Aorta (tissue), 5 donors: ENCODE data around the gene MBP. TPM values are rescaled to one million over a fixed set of nuclear protein-coding genes. Genes with fewer than 3 reads are reported as not detected.
A peak's percentile ranks its signal among the peaks of the same experiment; 100 is the strongest.

ENCODE experiments used
- ATAC-seq: fragments of 200-7000 bp; cut with Tn5 transposase; one replicate; pipeline ENCODE4 v1.9.1; 2022; ENCODE audit warnings: moderate library complexity; ENCODE audit not compliant: low FRiP score
- DNase-seq, 2 donors: peaks; one replicate each; pipeline ENCODE4 v3.0.0-alpha.2; 2020
- H3K27ac ChIP-seq, 2 donors: one replicate each; pipeline ENCODE4 v1.5.1; 2013; ENCODE audit warnings: low read length in 2 of 2, mild to moderate bottlenecking in 2 of 2, moderate library complexity in 2 of 2, control low read depth in 1 of 2, inconsistent platforms in 1 of 2, low read depth in 1 of 2
- H3K27me3 ChIP-seq, 2 donors: one replicate each; pipeline ENCODE4 v1.6.1; 2013; ENCODE audit warnings: control low read depth in 1 of 2, low read length in 1 of 2, mild to moderate bottlenecking in 1 of 2, moderate library complexity in 1 of 2; ENCODE audit not compliant: insufficient read depth in 2 of 2, control insufficient read depth in 1 of 2
- H3K36me3 ChIP-seq, 2 donors: one replicate each; pipeline ENCODE4 v1.6.1; 2013; ENCODE audit warnings: control low read depth in 1 of 2, low read length in 1 of 2, mild to moderate bottlenecking in 1 of 2; ENCODE audit not compliant: insufficient read depth in 2 of 2, control insufficient read depth in 1 of 2
- H3K4me1 ChIP-seq, 2 donors: one replicate each; pipeline ENCODE4 v1.6.1; 2013; ENCODE audit warnings: low read length in 2 of 2, control low read depth in 1 of 2, mild to moderate bottlenecking in 1 of 2, moderate library complexity in 1 of 2; ENCODE audit not compliant: insufficient read depth in 2 of 2, control insufficient read depth in 1 of 2
- H3K4me3 ChIP-seq, 2 donors: one replicate each; pipeline ENCODE4 v1.5.1; 2013; ENCODE audit warnings: low read length in 2 of 2, control low read depth in 1 of 2, mild to moderate bottlenecking in 1 of 2
- H3K9me3 ChIP-seq: one replicate; pipeline ENCODE4 v1.6.1; 2013; ENCODE audit warnings: mild to moderate bottlenecking, low read length; ENCODE audit not compliant: control insufficient read depth
- WGBS, 2 donors: extraction: QIAGEN DNeasy Blood & Tissue Kit; methylation state at CpG; one replicate each; pipeline ENCODE4 v1.1.7; 2013; 5-methylcytosine and 5-hydroxymethylcytosine counted together
- intact Hi-C, 2 donors: fragments of 100-400 bp; cut with DNase I; formaldehyde crosslinking; loops; one replicate each; pipeline versions ENCODE4 v1.14.2 to v1.15.0; 2022
- polyA plus RNA-seq, 2 donors: library from polyadenylated mRNA; stranded (reverse); fragments of 200-250 nt; gene quantifications; one replicate each; pipeline ENCODE4 v1.2.3, GENCODE V29; 2013
- total RNA-seq, 2 donors: library from RNA; stranded (reverse); fragmentation: NEBNext Ultra II Directional; extraction: Animal tissue kit (Norgen Biotek cat#: 25700); gene quantifications; one replicate each; pipeline ENCODE4 v1.2.1, GENCODE V29; 2021
- donor health status: healthy with polysubstance abuse.
- donor health status: Bipolar disorder and iron deficiency.
- donor health status: DM: no; HTN: no; CAD: no.
- donor health status: DM: no; HTN: no; CAD: no.
- donor health status: DM: yes; HTN: yes; CAD: no.

The MBP gene
- total and polyA plus RNA-seq, 4 donors: 9.1 to 62.7 (median 26.6) TPM

DNA sequence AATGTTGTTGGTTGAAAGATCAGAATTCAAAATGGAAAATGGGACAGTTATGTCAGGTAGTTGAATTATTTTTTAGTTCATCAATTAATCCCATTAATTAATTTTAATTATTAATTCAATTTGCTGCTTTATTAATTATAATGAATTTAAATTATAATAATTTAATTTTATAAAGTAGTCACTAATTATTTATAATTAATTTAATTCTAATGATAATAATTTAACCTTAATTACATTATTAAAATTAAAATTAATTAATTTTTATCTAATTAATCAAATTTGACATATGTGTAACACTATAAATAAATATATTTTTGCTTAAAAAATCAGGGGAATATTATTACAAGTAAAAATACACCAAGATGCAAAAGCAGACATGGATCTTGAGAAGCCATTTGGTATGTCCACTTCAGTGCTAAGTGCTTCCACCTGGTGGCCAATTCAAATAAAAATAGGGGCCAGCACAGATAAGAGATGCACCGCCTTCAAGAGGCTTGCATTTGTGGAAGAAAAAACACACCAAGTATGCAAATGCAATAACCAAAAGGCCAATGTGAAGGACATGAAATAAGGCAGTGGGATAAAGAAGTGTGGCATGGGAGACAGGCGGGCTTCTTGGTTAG is 73.2 kb downstream of the MBP start:
- Histone ChIP-seq H3K27me3 (no peaks in the 10 kb centered on the region), H3K36me3 (peaks cover 0 to 2% of the 10 kb centered on the region in 2 donors), H3K4me3 (no peak overlapping the region), H3K9me3 (no peaks in the 10 kb centered on the region), H3K4me1 (no peaks in the 10 kb centered on the region), H3K27ac (no peak overlapping the region)
- intact Hi-C loops: loop anchor here in 1 of 2 donors (5.0 kb wide), 1 partner anchor 148 kb away; no protein-coding TSS in a partner anchor
- no peak for ATAC-seq
- 91 to 96% methylated on average over 2 of the region's 2 CpGs for WGBS, 2 donors
- no peak for DNase-seq

GRCh38 chr18:77058290-77058835 is 74.2 kb downstream of the MBP start:
- no peak overlapping the region for H3K27ac ChIP-seq
- WGBS, 2 donors: 19 to 33% methylated on average over 25 to 32 of the region's 32 CpGs
- ATAC-seq (peak; percentile 32), DNase-seq (peak; percentile 72 to 92)
- no peaks in the 10 kb centered on the region for H3K27me3 ChIP-seq
- no peaks in the 10 kb centered on the region for H3K4me1 ChIP-seq
- H3K4me3 ChIP-seq: no peak overlapping the region
- peaks cover 0 to 2% of the 10 kb centered on the region in 2 donors for H3K36me3 ChIP-seq
- H3K9me3 ChIP-seq: no peaks in the 10 kb centered on the region
- intact Hi-C loops: loop anchor here in 1 of 2 donors (5.0 kb wide), 1 partner anchor 149 kb away; no protein-coding TSS in a partner anchor

DNA sequence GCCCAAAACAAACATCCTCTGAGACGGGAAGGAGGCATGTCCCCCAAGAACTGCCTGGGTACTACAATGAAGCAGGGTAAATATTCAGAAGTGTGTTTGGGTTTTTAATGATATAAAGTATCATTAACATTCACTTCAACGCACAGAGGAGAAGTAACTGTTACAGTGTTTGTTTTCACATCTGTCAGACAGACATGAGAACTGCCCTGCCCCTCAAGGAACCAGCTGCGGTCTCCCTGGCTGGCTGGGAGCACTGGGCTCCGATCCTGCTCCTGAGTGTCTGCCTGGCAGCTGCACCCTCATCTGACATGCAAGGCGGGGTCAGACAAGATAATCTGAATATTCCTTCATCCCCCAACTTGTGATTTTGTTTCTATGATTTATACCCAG is 75.6 kb downstream of the MBP start:
- Histone ChIP-seq H3K36me3 (peaks cover 0 to 2% of the 10 kb centered on the region in 2 donors), H3K27me3 (no peaks in the 10 kb centered on the region), H3K4me1 (no peaks in the 10 kb centered on the region), H3K27ac (no peak overlapping the region), H3K4me3 (no peak overlapping the region), H3K9me3 (no peaks in the 10 kb centered on the region)
- intact Hi-C loops: loop anchor here in 1 of 2 donors (5.0 kb wide), 1 partner anchor 150 kb away; no protein-coding TSS in a partner anchor
- no peak for DNase-seq
- ATAC-seq: no peak
- WGBS, 2 donors: 49 to 58% methylated on average over 5 of the region's 5 CpGs

DNA sequence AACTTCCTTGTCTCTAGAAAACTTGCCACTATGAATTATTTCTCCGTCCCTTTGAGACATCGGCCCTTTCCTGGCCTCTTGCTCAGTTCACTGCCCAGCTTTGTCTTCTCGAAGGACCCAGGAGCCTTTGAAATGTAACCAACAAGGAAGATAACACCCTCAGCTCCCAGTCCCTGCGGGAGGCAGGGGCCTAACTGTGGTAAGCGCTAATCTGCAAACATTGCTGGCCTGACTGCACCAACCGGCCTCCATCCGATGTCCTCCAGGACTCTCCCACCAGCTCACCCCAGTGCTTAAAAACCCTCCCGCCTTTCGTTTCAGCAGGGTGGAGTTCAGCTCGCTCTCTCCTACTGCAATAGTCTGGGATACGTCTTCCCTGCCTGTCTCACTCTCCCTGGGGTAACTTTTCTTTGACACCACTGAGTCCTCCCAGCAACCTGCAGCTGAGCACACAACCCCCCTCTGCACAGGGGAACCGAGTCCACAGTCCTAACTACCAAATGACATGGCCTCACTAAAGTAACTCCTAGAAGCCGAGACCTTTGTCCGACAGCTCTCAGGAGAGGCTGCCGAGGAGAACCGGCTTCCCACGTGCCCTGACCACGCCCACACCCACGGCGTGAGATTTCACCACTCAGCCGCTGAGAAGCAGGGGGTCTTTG is 76.1 kb downstream of the MBP start:
- intact Hi-C loops: loop anchor here in 1 of 2 donors (5.0 kb wide), 1 partner anchor 151 kb away; no protein-coding TSS in a partner anchor
- Histone ChIP-seq H3K27ac (no peak overlapping the region), H3K27me3 (no peaks in the 10 kb centered on the region), H3K9me3 (no peaks in the 10 kb centered on the region), H3K4me3 (no peak overlapping the region), H3K4me1 (no peaks in the 10 kb centered on the region), H3K36me3 (no peaks in the 10 kb centered on the region)
- DNase-seq (no peak), ATAC-seq (peak; percentile 2)
- 55 to 69% methylated on average over 21 of the region's 21 CpGs for WGBS, 2 donors

DNA sequence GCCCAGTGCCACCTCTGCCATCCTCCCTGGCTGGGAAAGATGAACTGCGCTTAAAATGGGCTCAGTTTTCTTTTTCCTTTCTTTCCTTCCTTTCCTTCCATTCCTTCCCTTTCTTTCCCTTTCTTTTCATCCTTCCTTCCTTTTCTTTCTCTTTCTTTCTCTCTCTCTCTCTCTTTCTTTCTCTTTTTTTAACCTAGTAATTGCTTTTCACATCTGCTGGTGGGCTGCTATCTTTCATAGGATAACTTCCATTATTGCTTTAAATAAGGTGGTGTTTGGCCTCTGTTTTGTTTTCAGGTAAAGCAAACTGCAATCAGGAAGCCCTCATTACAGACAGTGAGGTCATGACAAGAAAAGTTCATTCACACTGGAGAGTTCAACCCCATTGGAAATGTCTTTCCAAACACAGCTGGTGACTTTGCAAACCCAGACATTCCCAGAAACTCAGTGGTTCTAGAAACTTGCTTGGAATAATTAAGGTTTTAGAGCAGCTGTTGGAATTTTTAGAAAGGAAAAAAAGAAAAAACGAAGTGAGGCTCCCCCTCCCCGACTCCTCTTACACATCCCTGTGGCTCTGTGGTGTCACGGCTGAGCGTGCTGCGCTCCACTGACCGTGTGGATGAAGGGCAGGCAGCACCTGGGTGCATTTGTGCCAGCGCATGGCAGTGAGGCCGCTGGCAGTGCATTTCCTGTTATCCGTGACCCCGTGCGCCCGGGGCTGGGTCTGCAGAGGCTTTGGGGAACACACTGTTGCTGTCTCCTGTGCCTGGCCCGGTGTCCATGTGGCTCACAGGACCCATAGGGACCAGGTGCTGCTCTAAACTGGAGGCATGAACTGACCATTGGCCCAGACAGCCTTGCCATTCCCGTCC is 76.9 kb downstream of the MBP start:
- no peaks in the 10 kb centered on the region for H3K9me3 ChIP-seq
- no peaks in the 10 kb centered on the region for H3K27me3 ChIP-seq
- no peaks in the 10 kb centered on the region for H3K36me3 ChIP-seq
- ATAC-seq (no peak), DNase-seq (peak; percentile 68 to 80)
- no peaks in the 10 kb centered on the region for H3K4me1 ChIP-seq
- H3K4me3 ChIP-seq: no peak overlapping the region
- intact Hi-C loops: loop anchor here in 1 of 2 donors (5.0 kb wide), 1 partner anchor 152 kb away; no protein-coding TSS in a partner anchor
- no peak overlapping the region for H3K27ac ChIP-seq
- WGBS, 2 donors: 90 to 96% methylated on average over 15 of the region's 15 CpGs

DNA sequence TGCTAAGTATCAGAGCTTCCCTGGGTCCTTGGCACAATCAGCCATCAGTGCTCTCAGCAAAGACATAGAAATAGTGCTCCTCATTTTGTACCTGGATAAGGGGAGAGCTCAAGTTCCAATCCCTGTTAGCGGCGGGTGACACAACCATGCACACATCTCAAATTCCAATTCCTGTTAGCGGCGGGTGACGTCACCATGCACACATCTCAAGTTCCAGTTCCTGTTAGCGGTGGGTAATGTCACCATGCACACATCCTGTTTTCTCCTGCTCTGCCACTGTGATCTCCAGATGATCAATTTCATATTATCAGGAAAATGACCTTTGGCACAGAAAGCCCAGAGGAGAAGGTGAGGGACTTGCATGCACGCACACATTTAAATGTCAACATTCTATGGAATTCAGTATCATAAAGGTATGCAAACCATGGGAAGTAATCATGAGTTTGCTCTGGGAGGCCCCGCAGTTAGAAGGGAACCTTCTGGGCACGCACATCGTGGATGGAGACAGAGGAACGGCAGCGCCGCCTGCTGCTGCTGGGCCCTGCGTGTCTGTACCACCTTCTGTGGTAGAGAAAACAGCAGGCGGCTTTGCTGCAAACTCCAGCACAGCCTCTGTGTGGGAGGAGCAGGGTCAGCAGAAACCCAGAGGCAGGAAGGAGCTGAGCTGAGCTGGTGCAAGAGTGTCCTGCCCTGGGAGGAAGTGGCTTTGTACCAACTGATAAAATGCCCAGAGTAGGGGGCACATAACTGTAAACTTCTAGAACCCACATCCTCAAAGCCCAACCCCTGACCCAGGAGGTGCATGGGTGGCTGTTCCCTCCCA is 77.8 kb downstream of the MBP start:
- intact Hi-C loops: loop anchor here (5.0 kb wide), 2 partner anchors 53 to 152 kb away; no protein-coding TSS in a partner anchor
- H3K36me3 ChIP-seq: no peaks in the 10 kb centered on the region
- no peaks in the 10 kb centered on the region for H3K4me1 ChIP-seq
- no peaks in the 10 kb centered on the region for H3K9me3 ChIP-seq
- WGBS, 2 donors: 44 to 49% methylated on average over 15 of the region's 15 CpGs
- no peak overlapping the region for H3K27ac ChIP-seq
- DNase-seq (peak; percentile 89 to 94), ATAC-seq (peak; percentile 67)
- no peak overlapping the region for H3K4me3 ChIP-seq
- H3K27me3 ChIP-seq: no peaks in the 10 kb centered on the region

GRCh38 chr18:77054288-77054605 is 78.3 kb downstream of the MBP start:
- intact Hi-C loops: loop anchor here (5.0 kb wide), 1 partner anchor 52 kb away; no protein-coding TSS in a partner anchor
- no peaks in the 10 kb centered on the region for H3K36me3 ChIP-seq
- no peaks in the 10 kb centered on the region for H3K4me1 ChIP-seq
- 92 to 93% methylated on average over 6 of the region's 6 CpGs for WGBS, 2 donors
- no peak for ATAC-seq
- DNase-seq: no peak
- H3K27ac ChIP-seq: no peak overlapping the region
- no peaks in the 10 kb centered on the region for H3K27me3 ChIP-seq
- H3K4me3 ChIP-seq: no peak overlapping the region
- no peaks in the 10 kb centered on the region for H3K9me3 ChIP-seq
